NOMO-1 (cell line): ENCODE measurements around the gene RBM10.

ENCODE experiments used
- DNase-seq, 2 experiments: peaks; one replicate each; lab custom pipeline; 2025; ENCODE audit not compliant: unreplicated experiment in 2 of 2; lab: John Stamatoyannopoulos, UW

The RBM10 gene

GRCh38 chrX:47194194-47194787 lies 49.3 kb downstream of the RBM10 start:
- no peak for DNase-seq

GRCh38 chrX:47196098-47196497 lies 51.1 kb downstream of the RBM10 start:
- DNase-seq = no peak

- DNase-seq = no peak
These were observed 52.5 kb downstream of the RBM10 start for GRCh38 chrX:47197526-47197925.

GRCh38 chrX:47198026-47198686 lies 53.1 kb downstream of the RBM10 start:
- DNase-seq = no peak

- DNase-seq = no peak
These were observed 53.7 kb downstream of the RBM10 start for GRCh38 chrX:47198687-47199080.

- DNase-seq = no peak
These were observed 54.3 kb downstream of the RBM10 start for GRCh38 chrX:47199286-47199685.

GRCh38 chrX:47200385-47201150 lies 55.5 kb downstream of the RBM10 start:
- no peak for DNase-seq

- DNase-seq = no peak
These were observed 56.4 kb downstream of the RBM10 start for GRCh38 chrX:47201345-47201944.

GRCh38 chrX:47202316-47202715 lies 57.3 kb downstream of the RBM10 start:
- DNase-seq = no peak

GRCh38 chrX:47202877-47203276 lies 57.9 kb downstream of the RBM10 start:
- DNase-seq = no peak

GRCh38 chrX:47204970-47205369 lies 59.9 kb downstream of the RBM10 start:
- DNase-seq = no peak

GRCh38 chrX:47206316-47206715 lies 61.3 kb downstream of the RBM10 start:
- no peak for DNase-seq

- DNase-seq = no peak
These were observed 63.1 kb downstream of the RBM10 start for GRCh38 chrX:47208108-47208507.

- DNase-seq = no peak
These were observed 64.7 kb downstream of the RBM10 start for GRCh38 chrX:47209508-47210238.

- DNase-seq = no peak
These were observed 65.8 kb downstream of the RBM10 start for GRCh38 chrX:47210661-47211425.

GRCh38 chrX:47212381-47213293 lies 67.6 kb downstream of the RBM10 start:
- DNase-seq = no peak

GRCh38 chrX:47214435-47215077 lies 69.5 kb downstream of the RBM10 start:
- no peak for DNase-seq

- DNase-seq = no peak
These were observed 70.4 kb downstream of the RBM10 start for GRCh38 chrX:47215291-47215900.
